HepG2 (cell line): ENCODE data around the gene GRK4. TPM values are rescaled to one million over a fixed set of nuclear protein-coding genes. Genes with fewer than 3 reads are reported as not detected.

Experiments
- BHLHE40 ChIP-seq: IDR thresholded peaks from 2 replicates; pipeline ENCODE4 v1.6.1; 2011; ENCODE audit warnings: low read length, improper control_type of control experiment
- CENPT ChIP-seq: sonication (generic); formaldehyde crosslinking; IDR thresholded peaks from 2 replicates; pipeline ENCODE4 v1.8.0; 2022; ENCODE audit warnings: low read depth, mild to moderate bottlenecking, moderate library complexity, missing genetic modification reagents
- CERS6 ChIP-seq: sonication (generic); formaldehyde crosslinking; IDR thresholded peaks from 2 replicates; pipeline ENCODE4 v1.5.0; 2020; ENCODE audit warnings: missing genetic modification reagents
- ELK4 ChIP-seq: sonication (generic); formaldehyde crosslinking; IDR thresholded peaks from 2 replicates; pipeline ENCODE4 v1.9.0; 2021; ENCODE audit warnings: missing genetic modification reagents, borderline replicate concordance
- FOXK1 ChIP-seq: sonication (generic); formaldehyde crosslinking; IDR thresholded peaks from 2 replicates; pipeline ENCODE4 v1.4.0; 2020; ENCODE audit warnings: low read depth, missing genetic modification reagents, borderline replicate concordance
- GLI4 ChIP-seq: sonication (generic); formaldehyde crosslinking; IDR thresholded peaks from 2 replicates; pipeline ENCODE4 v1.5.1; 2020; ENCODE audit warnings: missing genetic modification reagents, mild to moderate bottlenecking, moderate library complexity, borderline replicate concordance
- HHEX ChIP-seq: IDR thresholded peaks from 2 replicates; pipeline ENCODE4 v1.6.1; 2016; ENCODE audit warnings: control low read depth
- HNF1A ChIP-seq, 2 experiments: sonication (generic) in 1 of 2; formaldehyde crosslinking in 1 of 2; IDR thresholded peaks; 2 replicates each; pipeline versions ENCODE4 v1.4.0 to v1.6.1; 2016 to 2020; ENCODE audit warnings: borderline replicate concordance in 1 of 2, low read depth in 1 of 2, mild to moderate bottlenecking in 1 of 2, missing genetic modification reagents in 1 of 2
- HNF1B ChIP-seq: sonication (generic); formaldehyde crosslinking; IDR thresholded peaks from 2 replicates; pipeline ENCODE4 v1.5.1; 2020; ENCODE audit warnings: mild to moderate bottlenecking, moderate library complexity, missing genetic modification reagents
- IRX3 ChIP-seq: sonication (generic); formaldehyde crosslinking; IDR thresholded peaks from 2 replicates; pipeline ENCODE4 v1.8.1; 2023; ENCODE audit warnings: mild to moderate bottlenecking, low read depth, missing genetic modification reagents, borderline replicate concordance
- NR0B2 ChIP-seq: sonication (generic); formaldehyde crosslinking; IDR thresholded peaks from 2 replicates; pipeline ENCODE4 v1.4.0; 2020; ENCODE audit warnings: mild to moderate bottlenecking, missing genetic modification reagents
- PHF20 ChIP-seq: sonication (generic); formaldehyde crosslinking; IDR thresholded peaks from 2 replicates; pipeline ENCODE4 v1.5.0; 2020; ENCODE audit warnings: mild to moderate bottlenecking, missing genetic modification reagents
- POLR2G ChIP-seq: fragments of 200-400 bp; formaldehyde crosslinking; IDR thresholded peaks from 2 replicates; pipeline ENCODE4 v1.6.1; 2018; ENCODE audit warnings: mild to moderate bottlenecking, low read depth, low read length, moderate library complexity
- RBAK ChIP-seq: sonication (generic); formaldehyde crosslinking; IDR thresholded peaks from 2 replicates; pipeline ENCODE4 v1.5.1; 2020; ENCODE audit warnings: mild to moderate bottlenecking, missing genetic modification reagents
- SATB2 ChIP-seq: sonication (generic); formaldehyde crosslinking; IDR thresholded peaks from 2 replicates; pipeline ENCODE4 v1.5.0; 2020; ENCODE audit warnings: missing genetic modification reagents
- U2AF1 ChIP-seq: fragments of 200-400 bp; formaldehyde crosslinking; optimal IDR thresholded peaks from 2 replicates; pipeline ENCODE3; 2017; ENCODE audit warnings: mild to moderate bottlenecking, low read depth, low read length
- ZFP37 ChIP-seq: sonication (generic); formaldehyde crosslinking; IDR thresholded peaks from 2 replicates; pipeline ENCODE4 v1.4.0; 2020; ENCODE audit warnings: missing genetic modification reagents, borderline replicate concordance
- ZNF615 ChIP-seq: sonication (generic); formaldehyde crosslinking; IDR thresholded peaks from 2 replicates; pipeline ENCODE4 v1.5.0; 2020; ENCODE audit warnings: mild to moderate bottlenecking, missing genetic modification reagents, borderline replicate concordance
- polyA plus RNA-seq, 8 experiments: library from polyadenylated mRNA; depleted of rRNA in 3 of 8; stranded (reverse) in 7 of 8; unstranded in 1 of 8; fragments of >200 nt; fragmentation: Illumina TruSeq in 4 of 8; extraction: Trizol in 4 of 8; gene quantifications; 2 replicates each; pipeline versions ENCODE4 v1.2.1 to v1.2.3, GENCODE V29; 2011 to 2016; ENCODE audit warnings: low read depth in 4 of 8, missing spikeins in 1 of 8, mixed read lengths in 1 of 8; ENCODE audit not compliant: insufficient read depth in 1 of 8
- total RNA-seq, 5 experiments: library from RNA; depleted of rRNA; stranded (reverse); fragments of >200 nt; fragmentation: Illumina TruSeq; extraction: Trizol; gene quantifications; 2 replicates each; pipeline ENCODE4 v1.2.3, GENCODE V29; 2016; ENCODE audit warnings: low read depth in 1 of 5

GRK4 gene
- total and polyA plus RNA-seq, 2 of the 13 experiments (the other 11 are each of a cell fraction or from before 2014, with no cell fraction given), result 1.8 to 2.0 TPM

- TF ChIP-seq GLI4 (CRISPR knock-in tag) (no peak), ELK4 (CRISPR knock-in tag) (no peak), FOXK1 (CRISPR knock-in tag) (peak; percentile 31; the same call in 1 of the 2 replicates), HHEX (CRISPR knock-in tag) (no peak), HNF1B (CRISPR knock-in tag) (no peak), BHLHE40 (0 out of 2 replicates have a peak, but pooled peaks have one; percentile 12), RBAK (CRISPR knock-in tag) (no peak), HNF1A (IDR thresholded peaks at IDR 0.05; ENCODE audit: low read depth) (no peak), HNF1A (CRISPR knock-in tag; IDR thresholded peaks at IDR 0.05; ENCODE audit: borderline replicate concordance) (no peak), NR0B2 (CRISPR knock-in tag) (peak; percentile 67; the same call in 1 of the 2 replicates), ZNF615 (no peak), IRX3 (no peak), ZFP37 (CRISPR knock-in tag) (no peak), CERS6 (CRISPR knock-in tag) (no peak), PHF20 (CRISPR knock-in tag) (no peak; the same call in 1 of the 2 replicates), SATB2 (no peak), CENPT (no peak; the same call in 1 of the 2 replicates), U2AF1 (no peak), POLR2G (peak; percentile 67)
Observed at GRCh38 chr4:3073158-3074077, 110.0 kb downstream of the GRK4 start (continued).
